ENCODE results near the gene CXXC5. TPM values are rescaled to one million over a fixed set of nuclear protein-coding genes. Genes with fewer than 3 reads are reported as not detected.

The CXXC5 gene
- total and polyA plus RNA-seq, 9 of the 15 experiments (the other 6 are each of a cell fraction or from before 2014, with no cell fraction given) = 1.9 to 123 (median 45.8) TPM

DNA sequence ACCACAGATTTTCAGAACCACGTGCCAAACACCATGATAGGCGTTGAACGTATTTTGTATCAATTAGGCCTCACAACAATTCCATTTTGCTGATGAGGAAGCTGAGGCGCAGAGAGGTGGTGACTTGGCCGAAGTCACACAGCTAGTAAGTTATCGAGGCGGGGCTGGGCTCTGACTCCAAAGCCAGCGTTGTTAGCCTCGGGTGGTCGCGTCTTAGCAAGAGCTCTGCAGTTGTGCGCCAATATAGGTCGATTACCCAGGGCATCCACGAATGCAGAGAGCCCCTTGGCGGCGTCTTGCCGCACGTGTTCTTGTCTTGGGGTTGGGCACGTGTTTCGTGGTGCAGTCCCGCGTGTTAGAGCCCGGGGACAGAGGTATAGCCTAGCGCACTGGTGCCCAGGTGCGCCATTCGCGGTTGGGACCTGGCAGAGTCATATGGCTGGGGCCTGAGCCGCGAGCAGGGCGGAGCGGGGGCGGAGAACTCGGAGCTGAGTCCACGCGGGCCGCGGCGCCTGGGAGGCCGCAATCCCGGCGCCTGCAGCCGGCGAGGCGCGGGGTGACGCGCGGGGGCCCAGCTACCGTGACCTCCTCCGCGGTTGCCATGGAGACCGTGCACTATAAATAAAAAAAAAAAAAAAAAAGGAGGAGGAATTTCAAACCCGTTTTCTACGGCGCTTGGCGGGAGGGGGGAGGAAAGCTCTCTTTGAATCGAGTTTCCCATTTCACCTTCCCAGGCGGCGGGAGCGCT lies 62.3 kb downstream of the CXXC5 start (continued):
- TF ChIP-seq, protein P1, sequence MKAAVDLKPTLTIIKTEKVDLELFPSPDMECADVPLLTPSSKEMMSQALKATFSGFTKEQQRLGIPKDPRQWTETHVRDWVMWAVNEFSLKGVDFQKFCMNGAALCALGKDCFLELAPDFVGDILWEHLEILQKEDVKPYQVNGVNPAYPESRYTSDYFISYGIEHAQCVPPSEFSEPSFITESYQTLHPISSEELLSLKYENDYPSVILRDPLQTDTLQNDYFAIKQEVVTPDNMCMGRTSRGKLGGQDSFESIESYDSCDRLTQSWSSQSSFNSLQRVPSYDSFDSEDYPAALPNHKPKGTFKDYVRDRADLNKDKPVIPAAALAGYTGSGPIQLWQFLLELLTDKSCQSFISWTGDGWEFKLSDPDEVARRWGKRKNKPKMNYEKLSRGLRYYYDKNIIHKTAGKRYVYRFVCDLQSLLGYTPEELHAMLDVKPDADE (conservative IDR thresholded peaks at IDR 0.05; ENCODE audit: control insufficient read depth, low read depth, low read length) = no peak
- no peak for TF ChIP-seq NFE2L1 (tag; IDR thresholded peaks at IDR 0.05; ENCODE audit: borderline replicate concordance, low read depth)
- TF ChIP-seq ESRRA (IDR thresholded peaks at IDR 0.05; ENCODE audit: borderline replicate concordance, low read depth) = no peak
- TF ChIP-seq CBX5 (IDR thresholded peaks at IDR 0.05; ENCODE audit: borderline replicate concordance, low read depth) = no peak
- no peak for TF ChIP-seq MCM7 (IDR thresholded peaks at IDR 0.05)
- TF ChIP-seq KDM5B (IDR thresholded peaks at IDR 0.05; ENCODE audit: insufficient replicate concordance, low read depth, low read length) = peak; percentile 66

DNA sequence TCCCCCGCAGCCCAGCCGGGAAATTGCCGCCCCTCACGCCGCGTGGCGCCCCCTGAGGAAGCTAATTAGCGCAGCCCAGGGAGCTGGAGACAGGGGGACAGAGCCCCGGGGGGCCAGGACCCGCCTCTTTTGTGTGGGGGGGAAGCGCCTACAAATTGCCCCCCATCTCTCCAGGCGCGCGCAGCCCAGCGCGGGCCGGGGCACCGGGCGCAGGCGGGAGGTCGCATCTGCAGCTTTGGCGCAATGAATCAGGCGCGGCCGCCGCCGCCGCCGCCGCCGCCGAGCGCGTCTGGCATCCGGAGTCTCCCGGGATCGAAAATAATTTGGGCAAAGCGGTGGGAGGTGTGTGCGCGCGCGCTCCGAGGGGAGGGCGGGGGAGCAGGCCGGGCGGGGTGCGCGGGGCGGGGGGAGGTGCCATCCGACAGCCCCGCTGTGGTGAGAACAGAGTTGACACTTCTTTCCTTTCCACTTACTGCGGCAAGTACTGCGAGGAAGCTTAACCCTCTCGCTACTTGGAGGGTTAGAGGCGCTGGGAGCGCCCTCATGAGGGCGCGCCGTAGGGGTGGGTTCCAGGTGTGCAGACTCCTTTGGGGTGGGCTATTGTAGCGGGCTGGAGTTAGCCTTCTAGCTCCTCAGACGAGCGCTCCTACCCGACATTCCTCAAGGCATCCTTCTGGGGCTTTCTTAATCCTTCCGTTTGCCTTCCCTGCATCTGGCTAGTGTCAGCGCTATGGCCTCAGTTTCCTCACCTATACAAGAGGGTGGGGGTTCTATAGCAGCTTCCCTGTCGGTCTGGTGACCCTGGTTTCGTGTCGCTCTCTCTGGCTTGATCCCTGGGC lies 63.1 kb downstream of the CXXC5 start:
- peak overlapping the region; percentile 81; the same call in 2 of the 3 replicates for H3K27ac ChIP-seq (ENCODE audit: extremely low read depth, low read depth, low read length)
- no peaks in the 10 kb centered on the region for H4K20me1 ChIP-seq (replicated peaks; ENCODE audit: control insufficient read depth, insufficient read depth, low read length)
- in situ Hi-C loops (cut with MboI) (no loop called here), intact Hi-C loops (cut with micrococcal nuclease) (loop anchor here (2.0 kb wide), 3 partner anchors 14 to 62 kb away; partner anchors contain the start of gene CXXC5)
- no peaks in the 10 kb centered on the region for H3K27me3 ChIP-seq (ENCODE audit: control insufficient read depth in 2 of 2, insufficient read depth in 2 of 2, low read length in 2 of 2)
- WGBS (ENCODE audit: insufficient coverage, low coverage, missing lambda C conversion rate) = 9% methylated on average over 28 of the region's 68 CpGs
- peak overlapping the region; percentile 59 to 91 for H3K9ac ChIP-seq (ENCODE audit: insufficient read depth in 1 of 2, low read depth in 2 of 2, low read length in 2 of 2)
- H3K9me3 ChIP-seq (replicated peaks; ENCODE audit: control insufficient read depth, insufficient read depth, low read depth, low read length) = no peaks in the 10 kb centered on the region
- no peaks in the 10 kb centered on the region for H3K9me1 ChIP-seq (ENCODE audit: control insufficient read depth, insufficient read depth, low read length)
- DNase-seq (ENCODE audit: extremely low read depth in 1 of 4, low spot score in 3 of 4) = peak; percentile 72 to 87 (median 80)
- H3K4me3 ChIP-seq = peak overlapping the region; percentile 57
- no peaks in the 10 kb centered on the region for H3K79me2 ChIP-seq (ENCODE audit: control insufficient read depth, insufficient read depth, low read length)
- peak overlapping the region; percentile 89 for H2AFZ ChIP-seq (ENCODE audit: low read depth, low read length)
- peaks cover 40 to 50% of the 10 kb centered on the region in 2 experiments for H3K4me1 ChIP-seq (replicated peaks in 1 of 2; ENCODE audit: control insufficient read depth in 2 of 2, insufficient read depth in 2 of 2, low read length in 2 of 2)
- H3K36me3 ChIP-seq (ENCODE audit: control insufficient read depth, insufficient read depth, low read length) = no peaks in the 10 kb centered on the region
- peak; percentile 70 for FAIRE-seq
- H3K4me2 ChIP-seq (ENCODE audit: insufficient read depth, low read length) = peak overlapping the region; percentile 77
- BruUV-seq (replicated peaks) = no TSS peak
- ChIA-PET CTCF (ENCODE audit: low intra/inter-chr PET ratio) (no interaction called here), POLR2A (interaction anchor here (0.9 to 5.0 kb wide), 5 partner anchors 11 to 75 kb away, joined by 3 to 28 read pairs (median 7); no protein-coding TSS in a partner anchor)
- peak; percentile 65 for ATAC-seq
- peak; percentile 28 for TF ChIP-seq RB1 (IDR thresholded peaks at IDR 0.05; ENCODE audit: low read depth)
- peak; percentile 59 for TF ChIP-seq FIP1L1 (IDR thresholded peaks at IDR 0.05; ENCODE audit: low read depth, low read length, poor library complexity, severe bottlenecking)
- TF ChIP-seq RBFOX2 (IDR thresholded peaks at IDR 0.05; ENCODE audit: low read depth, low read length) = peak; percentile 70
- TF ChIP-seq JUND (IDR thresholded peaks at IDR 0.05; ENCODE audit: borderline replicate concordance, low read depth, low read length) = peak; percentile 21; the same call in 1 of the 2 replicates
- peak; percentile 30; the same call in 1 of the 3 replicates for TF ChIP-seq JUND (tag; IDR thresholded peaks at IDR 0.05; ENCODE audit: borderline replicate concordance, low read depth, low read length)
- peak; percentile 56 for TF ChIP-seq U2AF1 (optimal IDR thresholded peaks at IDR 0.05; ENCODE audit: low read depth, low read length)
- TF ChIP-seq NBN (IDR thresholded peaks at IDR 0.05; ENCODE audit: low read depth) = no peak
- TF ChIP-seq FOXA3 (CRISPR knock-in tag; conservative IDR thresholded peaks at IDR 0.05 in 1 of 2, IDR thresholded peaks at IDR 0.05 in 1 of 2) = peak in 1 of 2 experiments; percentile 48; a peak in 1 of 4 replicates
- peak; percentile 14 for TF ChIP-seq CHD4 (IDR thresholded peaks at IDR 0.05; ENCODE audit: insufficient read depth, insufficient replicate concordance, low read depth, low read length, poor library complexity, severe bottlenecking)
- no peak; the same call in 1 of the 2 replicates for TF ChIP-seq MXI1 (IDR thresholded peaks at IDR 0.05; ENCODE audit: low read depth, low read length)
- no peak for TF ChIP-seq SAP30 (IDR thresholded peaks at IDR 0.05; ENCODE audit: borderline replicate concordance, insufficient read depth, low read depth, low read length, poor library complexity, severe bottlenecking)

Measured in K562 (cell line).